Sigmoid colon (tissue), 4 donors: ENCODE measurements around the gene OPN1SW.

Experiments
- POLR2AphosphoS5 ChIP-seq, 4 donors: sonication (generic); formaldehyde crosslinking; IDR thresholded peaks; one replicate each; pipeline ENCODE4 v1.6.1; 2017; ENCODE audit warnings: antibody characterized with exemption in 4 of 4
- TF ChIP-seq, protein P1 (sequence below), 4 experiments: fragments of 450-650 bp in 3 of 4; fragments of 200-600 bp in 1 of 4; IDR thresholded peaks; one replicate each; pipeline ENCODE4 v1.5.1; 2016 to 2019; ENCODE audit warnings: antibody characterized with exemption in 4 of 4, mild to moderate bottlenecking in 3 of 4, moderate library complexity in 2 of 4

DNA sequence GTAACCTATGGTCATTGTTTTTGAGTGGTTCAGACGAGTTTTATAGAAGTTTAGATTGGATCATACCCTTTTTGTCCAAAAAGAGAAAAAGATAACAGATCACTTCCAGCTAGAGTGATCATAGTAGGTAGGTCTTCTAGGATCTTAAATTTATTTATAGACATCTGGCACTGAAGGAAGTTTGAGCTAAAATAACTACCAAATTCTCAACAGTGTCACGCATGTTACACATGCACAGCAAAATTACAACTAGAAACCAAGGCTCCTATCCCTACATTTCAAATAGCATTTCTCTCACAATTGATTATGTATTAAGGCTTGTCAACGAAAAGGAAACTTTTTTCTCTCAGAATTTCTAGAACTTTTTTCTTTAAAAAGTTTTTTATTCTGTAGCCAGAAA, 34.1 kb downstream of the OPN1SW start:
- TF ChIP-seq, protein P1, sequence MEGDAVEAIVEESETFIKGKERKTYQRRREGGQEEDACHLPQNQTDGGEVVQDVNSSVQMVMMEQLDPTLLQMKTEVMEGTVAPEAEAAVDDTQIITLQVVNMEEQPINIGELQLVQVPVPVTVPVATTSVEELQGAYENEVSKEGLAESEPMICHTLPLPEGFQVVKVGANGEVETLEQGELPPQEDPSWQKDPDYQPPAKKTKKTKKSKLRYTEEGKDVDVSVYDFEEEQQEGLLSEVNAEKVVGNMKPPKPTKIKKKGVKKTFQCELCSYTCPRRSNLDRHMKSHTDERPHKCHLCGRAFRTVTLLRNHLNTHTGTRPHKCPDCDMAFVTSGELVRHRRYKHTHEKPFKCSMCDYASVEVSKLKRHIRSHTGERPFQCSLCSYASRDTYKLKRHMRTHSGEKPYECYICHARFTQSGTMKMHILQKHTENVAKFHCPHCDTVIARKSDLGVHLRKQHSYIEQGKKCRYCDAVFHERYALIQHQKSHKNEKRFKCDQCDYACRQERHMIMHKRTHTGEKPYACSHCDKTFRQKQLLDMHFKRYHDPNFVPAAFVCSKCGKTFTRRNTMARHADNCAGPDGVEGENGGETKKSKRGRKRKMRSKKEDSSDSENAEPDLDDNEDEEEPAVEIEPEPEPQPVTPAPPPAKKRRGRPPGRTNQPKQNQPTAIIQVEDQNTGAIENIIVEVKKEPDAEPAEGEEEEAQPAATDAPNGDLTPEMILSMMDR (IDR thresholded peaks at IDR 0.05): no peak
- no peak for TF ChIP-seq POLR2AphosphoS5 (IDR thresholded peaks at IDR 0.05)
